ENCODE results near the gene ERN2.
A peak's percentile ranks its signal among the peaks of the same experiment; 100 is the strongest.

Gene ERN2

DNA sequence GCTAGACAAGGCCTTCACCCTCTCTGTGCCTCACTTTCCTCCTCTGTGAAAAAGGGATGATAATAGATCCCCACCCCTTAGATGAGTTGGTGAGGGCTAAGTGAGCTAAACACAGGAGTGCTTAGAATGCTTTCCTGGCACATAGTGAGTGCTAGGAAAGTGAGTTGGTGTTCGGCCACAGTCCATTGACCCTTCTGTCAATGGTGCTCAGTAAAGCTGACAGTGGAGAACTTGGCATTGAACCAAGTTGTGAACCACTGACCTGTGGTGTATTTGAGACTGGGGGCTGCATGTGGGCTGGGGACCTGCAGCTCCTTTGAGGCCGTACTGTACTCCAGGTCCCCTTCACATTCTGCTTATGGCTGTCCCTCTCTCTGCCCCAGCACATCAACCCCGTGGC is 29.5 kb downstream of the ERN2 start:
- DNase-seq: no peak

DNA sequence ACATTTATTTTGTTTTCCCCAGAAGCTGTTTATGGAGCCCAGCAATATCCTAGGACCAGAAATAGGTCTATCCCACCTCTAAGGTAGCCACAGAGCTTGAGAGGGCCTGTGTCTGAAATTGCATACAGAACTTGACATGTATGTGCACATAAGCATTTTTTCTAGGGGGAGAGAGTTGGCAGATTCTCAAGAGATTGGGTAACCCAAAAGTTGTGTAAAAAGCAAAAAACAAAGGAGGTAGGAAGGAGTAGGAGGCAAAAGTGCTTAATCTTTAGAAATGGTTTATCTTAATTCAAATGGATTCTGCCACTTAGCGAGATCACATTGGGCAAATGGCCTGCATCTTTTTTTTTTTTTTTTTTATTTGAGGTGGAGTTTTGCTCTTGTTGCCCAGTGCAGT is 30.8 kb downstream of the ERN2 start:
- DNase-seq: no peak

DNA sequence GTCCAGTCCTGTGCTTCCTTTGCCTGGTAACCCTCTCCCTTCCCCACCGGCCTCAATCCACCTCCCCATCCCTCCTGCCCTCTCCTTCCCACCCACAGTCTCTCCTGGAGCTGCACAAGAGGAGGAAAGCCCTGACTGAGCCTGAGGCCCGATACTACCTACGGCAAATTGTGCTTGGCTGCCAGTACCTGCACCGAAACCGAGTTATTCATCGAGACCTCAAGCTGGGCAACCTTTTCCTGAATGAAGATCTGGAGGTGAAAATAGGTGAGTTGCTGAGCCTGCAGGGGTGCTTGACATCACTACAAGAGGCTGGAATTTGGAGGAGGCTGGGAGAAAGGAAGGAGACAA is 33.1 kb downstream of the ERN2 start:
- DNase-seq: no peak

GRCh38 chr16:23679274-23679985 is 33.6 kb downstream of the ERN2 start:
- peak; percentile 10 for DNase-seq

DNA sequence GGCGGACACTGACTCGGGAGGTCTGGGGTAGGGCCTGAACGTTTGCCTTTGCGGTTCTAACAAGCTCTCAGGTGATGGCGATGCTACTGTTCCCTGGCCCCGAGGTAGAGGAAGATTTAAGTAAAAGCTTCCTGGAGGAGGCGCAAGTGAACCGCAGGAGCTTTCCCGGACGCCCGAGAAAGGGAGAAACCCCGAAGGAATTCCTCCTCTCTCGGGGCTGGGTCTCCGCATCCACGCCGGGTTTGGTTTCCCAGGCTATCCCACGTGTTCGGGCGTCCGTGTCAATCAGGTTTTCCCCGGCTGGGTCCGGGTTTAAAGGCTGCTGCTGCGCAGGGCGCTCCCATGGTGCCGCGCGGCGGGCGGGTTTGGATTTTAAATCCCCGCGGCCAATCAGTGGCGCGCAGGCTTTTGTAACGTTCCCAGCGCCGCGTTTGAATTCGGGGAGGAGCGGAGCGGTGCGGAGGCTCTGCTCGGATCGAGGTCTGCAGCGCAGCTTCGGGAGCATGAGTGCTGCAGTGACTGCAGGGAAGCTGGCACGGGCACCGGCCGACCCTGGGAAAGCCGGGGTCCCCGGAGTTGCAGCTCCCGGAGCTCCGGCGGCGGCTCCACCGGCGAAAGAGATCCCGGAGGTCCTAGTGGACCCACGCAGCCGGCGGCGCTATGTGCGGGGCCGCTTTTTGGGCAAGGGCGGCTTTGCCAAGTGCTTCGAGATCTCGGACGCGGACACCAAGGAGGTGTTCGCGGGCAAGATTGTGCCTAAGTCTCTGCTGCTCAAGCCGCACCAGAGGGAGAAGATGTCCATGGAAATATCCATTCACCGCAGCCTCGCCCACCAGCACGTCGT is 34.4 kb downstream of the ERN2 start, which contains the start of gene PLK1:
Gene PLK1 (plus strand): TSS at position 460 of the 844 bp plus-strand sequence. CDS start 44 bp downstream, at position 504.
- peak; percentile 81 for DNase-seq

DNA sequence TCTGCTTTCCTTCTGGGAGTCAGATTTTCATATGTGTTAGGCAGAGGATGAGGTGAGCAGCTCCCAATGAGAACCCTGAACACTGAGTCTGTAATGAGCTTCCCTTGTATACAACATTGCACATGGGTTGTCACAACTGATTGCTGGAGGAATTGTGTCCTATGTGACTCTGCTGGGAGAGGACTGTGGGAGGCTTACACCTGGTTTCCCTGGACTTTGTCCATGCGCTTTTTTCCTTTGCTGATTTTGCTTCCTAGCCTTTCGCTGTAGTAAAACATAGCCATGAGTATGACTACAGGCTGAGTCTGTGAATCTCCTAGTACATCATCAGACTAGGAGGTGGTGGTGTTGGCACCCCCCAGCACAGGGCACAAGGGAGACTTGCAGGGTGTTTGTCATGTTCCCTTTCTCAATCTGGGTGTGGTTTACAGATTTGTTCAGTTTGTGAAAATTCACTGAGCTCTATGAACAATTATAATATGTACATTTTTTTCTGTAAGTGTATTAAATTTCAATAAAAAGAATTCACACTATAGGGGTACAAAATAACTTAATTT is 36.0 kb downstream of the ERN2 start:
- no peak for DNase-seq

DNA sequence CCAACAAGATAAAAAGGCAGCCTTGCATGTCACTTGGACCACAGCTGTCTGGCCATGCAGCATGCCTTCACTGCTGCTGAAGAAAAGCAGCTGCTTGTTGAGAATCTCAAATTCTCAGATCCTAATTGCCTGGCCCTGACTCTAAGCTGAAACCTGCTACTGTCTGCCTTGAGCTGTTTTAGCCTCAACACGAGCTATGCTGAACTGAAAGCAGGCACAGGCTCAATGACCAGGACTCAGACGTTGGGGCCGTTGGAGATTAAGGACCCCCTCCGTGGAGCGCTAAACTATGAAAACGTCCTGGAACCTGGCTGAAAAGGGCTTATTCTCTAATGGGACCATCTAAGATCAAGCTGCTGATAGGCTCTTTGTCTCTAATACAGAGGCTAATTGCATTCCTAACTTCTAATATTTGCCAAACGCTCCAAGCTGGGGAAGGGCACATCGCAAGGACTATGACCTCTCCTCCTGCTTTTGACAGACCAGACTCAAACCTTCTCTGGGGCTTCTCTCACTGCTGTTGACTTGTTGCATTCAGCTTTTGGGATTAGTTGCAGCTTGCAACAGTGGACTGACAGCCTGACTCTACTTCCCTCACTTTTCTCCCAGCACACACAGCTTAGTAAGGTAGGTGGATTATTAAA is 38.9 kb downstream of the ERN2 start:
- no peak for DNase-seq

DNA sequence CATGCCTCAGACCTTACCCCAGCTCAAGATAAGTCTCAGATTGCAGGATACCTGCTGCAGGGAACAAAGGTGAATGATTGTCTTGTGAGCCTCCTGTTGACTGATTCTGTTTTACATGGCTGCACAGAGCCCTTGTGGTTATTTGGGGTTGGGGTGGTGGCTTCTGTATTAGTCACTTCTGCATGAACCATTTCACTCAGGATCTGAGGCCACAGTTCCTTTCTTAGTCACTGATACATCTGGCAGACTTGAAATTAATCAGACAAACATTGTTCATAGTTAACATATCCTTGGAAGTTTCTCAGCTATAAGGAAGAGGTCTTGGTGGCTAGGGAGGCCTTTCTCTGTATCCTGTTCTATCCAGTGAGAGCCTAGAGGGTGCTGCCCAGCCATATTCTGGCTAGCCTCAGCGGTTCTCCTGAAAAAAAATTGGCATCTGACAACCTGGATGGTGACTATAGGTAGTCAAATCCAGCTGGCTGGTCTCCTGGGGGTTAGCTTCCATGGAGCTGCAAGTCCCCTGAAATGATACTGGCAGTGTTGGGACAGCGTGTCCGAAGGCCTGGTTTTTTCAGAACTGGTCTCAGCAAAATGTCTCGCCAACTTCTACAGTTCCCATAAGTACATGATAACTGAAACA is 42.8 kb downstream of the ERN2 start:
- no peak for DNase-seq

GRCh38 chr16:23668873-23669272 is 44.1 kb downstream of the ERN2 start:
- DNase-seq: no peak

- DNase-seq: no peak
These were observed 44.8 kb downstream of the ERN2 start for GRCh38 chr16:23668225-23668624.

DNA sequence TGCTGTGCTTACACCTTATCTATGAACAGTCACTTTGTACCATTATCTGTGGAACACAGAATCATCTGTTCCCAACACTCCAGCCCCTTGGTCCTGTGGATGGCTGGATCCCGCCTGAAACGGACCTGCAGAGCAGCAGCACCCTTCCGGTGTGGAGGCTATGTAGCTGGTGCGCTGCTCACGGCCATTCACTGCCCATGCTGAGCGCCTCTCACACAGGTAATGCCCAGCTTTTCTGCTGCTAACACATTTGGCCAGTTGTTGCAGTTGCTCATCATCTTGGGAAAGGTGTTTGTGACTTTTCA is 45.7 kb downstream of the ERN2 start:
- DNase-seq: no peak

GRCh38 chr16:23666571-23667354 is 46.3 kb downstream of the ERN2 start:
- no peak for DNase-seq

DNA sequence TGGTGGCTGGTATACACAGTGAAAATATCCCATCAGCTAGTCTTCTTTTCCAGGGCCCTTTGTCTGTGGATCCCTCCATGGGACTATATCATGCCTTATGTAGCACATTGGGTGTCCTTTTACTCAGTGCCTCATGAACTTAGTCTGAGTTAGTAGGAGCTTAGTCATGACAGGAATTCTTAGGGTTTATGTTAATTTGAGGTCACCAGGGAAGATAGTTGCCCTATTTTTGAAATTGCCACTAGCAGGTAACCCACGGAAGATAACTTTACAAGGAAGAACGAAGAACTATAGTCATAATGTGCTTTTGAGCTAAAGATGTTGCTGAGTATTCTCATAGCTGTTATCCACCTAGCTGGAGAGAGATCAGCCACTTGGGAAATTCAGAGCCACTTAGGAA is 49.1 kb downstream of the ERN2 start:
- DNase-seq: no peak

- DNase-seq: no peak
These were observed 61.0 kb downstream of the ERN2 start for GRCh38 chr16:23651943-23652468.

- no peak for DNase-seq
These were observed 62.2 kb downstream of the ERN2 start for GRCh38 chr16:23650674-23651416.

DNA sequence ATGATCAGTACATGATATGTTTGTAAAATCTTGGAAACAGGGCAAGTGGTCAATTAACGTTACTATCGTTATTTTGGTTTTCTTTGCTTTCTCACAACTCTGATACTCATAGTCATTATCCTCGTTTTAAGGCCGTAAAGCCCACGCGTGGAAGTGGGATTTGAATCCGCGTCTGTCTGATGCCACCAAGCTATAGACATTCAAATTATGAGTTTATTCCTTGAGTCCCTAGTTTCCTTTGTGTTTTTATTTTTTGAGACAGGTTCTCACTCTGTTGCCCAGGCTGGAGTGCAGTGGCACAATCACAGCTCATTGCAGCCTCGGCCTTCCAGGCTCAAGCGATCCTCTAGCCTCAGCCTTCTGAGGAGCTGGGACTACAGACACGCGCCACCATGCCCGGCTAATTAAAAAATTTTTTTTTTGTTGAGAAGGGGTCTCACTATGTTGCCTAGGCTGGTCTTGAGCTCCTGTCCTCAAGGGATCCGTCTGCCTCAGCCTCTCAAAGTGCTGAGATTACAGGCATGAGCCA is 70.7 kb downstream of the ERN2 start:
- DNase-seq: no peak

- peak; percentile 91 for DNase-seq
These were observed 71.9 kb downstream of the ERN2 start, which contains the start of the genes DCTN5 and PALB2 for GRCh38 chr16:23640931-23641765. DCTN5 (plus strand) TSS chr16:23641466; CDS start chr16:23641543, 77 bp downstream. PALB2 (minus strand) TSS chr16:23641310; CDS start chr16:23641157, 153 bp downstream.

DNA sequence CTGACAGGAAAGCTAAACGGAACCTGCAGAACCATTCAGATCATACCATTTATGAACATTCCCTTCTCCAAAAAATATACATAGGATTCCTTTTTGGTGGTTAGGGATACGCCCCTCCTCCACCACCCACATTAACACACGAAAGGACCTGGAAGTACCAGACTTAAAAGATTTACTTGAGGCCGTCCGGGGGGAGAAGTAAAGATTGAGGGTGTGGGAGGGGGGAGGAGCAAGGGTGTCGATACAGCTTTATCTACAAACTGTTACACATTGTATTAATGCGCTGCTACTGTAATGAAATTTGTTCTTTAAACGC is 72.4 kb downstream of the ERN2 start:
- DNase-seq: no peak

All from NCI-H2029 (cell line).